Measurements from ENCODE around the gene ZNF606. TPM values are rescaled to one million over a fixed set of nuclear protein-coding genes. Genes with fewer than 3 reads are reported as not detected.

ZNF606 gene
- total RNA-seq, 2 donors from 2014 or later = 8.8 to 8.9 TPM

GRCh38 chr19:58001895-58002369 is 688 bp downstream of the ZNF606 start:
- peaks cover 20% of the 10 kb centered on the region for H3K9me3 Mint-ChIP-seq
- H3K4me3 Mint-ChIP-seq = peak overlapping the region; percentile 84
- H3K4me1 Mint-ChIP-seq (ENCODE audit: low read depth in 2 of 2) = peaks cover 27% of the 10 kb centered on the region in 2 donors

GRCh38 chr19:58000677-58001076 is 1.9 kb downstream of the ZNF606 start:
- DNase-seq (ENCODE audit: low spot score) = no peak
- no peak for ATAC-seq
- peaks cover 16% of the 10 kb centered on the region for H3K9me3 Mint-ChIP-seq
- peak overlapping the region; percentile 79 for H3K27ac Mint-ChIP-seq
- H3K27me3 Mint-ChIP-seq = no peaks in the 10 kb centered on the region
- H3K4me3 Mint-ChIP-seq = peak overlapping the region; percentile 84
- peaks cover 27% of the 10 kb centered on the region in 2 donors for H3K4me1 Mint-ChIP-seq (ENCODE audit: low read depth in 2 of 2)
- peaks cover 45% of the 10 kb centered on the region for H3K36me3 Mint-ChIP-seq

More at GRCh38 chr19:58001895-58002369, 688 bp downstream of the ZNF606 start:
- DNase-seq (ENCODE audit: low spot score) = no peak
- Mint-ChIP-seq H3K27me3 (no peaks in the 10 kb centered on the region), H3K36me3 (peaks cover 56% of the 10 kb centered on the region), H3K27ac (peak overlapping the region; percentile 79)
- peak; percentile 7 for ATAC-seq

- peaks cover 39% of the 10 kb centered on the region for H3K36me3 Mint-ChIP-seq
- H3K27ac Mint-ChIP-seq = no peak overlapping the region
- peaks cover 17% of the 10 kb centered on the region for H3K9me3 Mint-ChIP-seq
- no peak overlapping the region for H3K4me3 Mint-ChIP-seq
- ATAC-seq (no peak), DNase-seq (ENCODE audit: low spot score) (no peak)
- H3K27me3 Mint-ChIP-seq = no peaks in the 10 kb centered on the region
- H3K4me1 Mint-ChIP-seq (ENCODE audit: low read depth in 2 of 2) = peaks cover 0 to 2% of the 10 kb centered on the region in 2 donors
Measured at GRCh38 chr19:57992841-57993240, 9.8 kb downstream of the ZNF606 start.

GRCh38 chr19:57978586-57979289 is 23.9 kb downstream of the ZNF606 start:
- Mint-ChIP-seq H3K9me3 (peaks cover 44% of the 10 kb centered on the region), H3K27ac (no peak overlapping the region), H3K36me3 (peaks cover 96% of the 10 kb centered on the region), H3K4me3 (no peak overlapping the region), H3K27me3 (no peaks in the 10 kb centered on the region), H3K4me1 (ENCODE audit: low read depth in 2 of 2) (peaks cover 0 to 2% of the 10 kb centered on the region in 2 donors)
- no peak for DNase-seq (ENCODE audit: low spot score)
- no peak for ATAC-seq

GRCh38 chr19:57974434-57974833 is 28.2 kb downstream of the ZNF606 start, which contains the start of gene C19orf18:
TSS of gene C19orf18 (minus strand) at chr19:57974534. CDS start at chr19:57974432, 102 bp downstream.
- Mint-ChIP-seq H3K27ac (no peak within 1 kb of the TSS), H3K27me3 (no peaks in the 10 kb centered on the region), H3K4me3 (no peak within 1 kb of the TSS), H3K9me3 (peaks cover 34% of the 10 kb centered on the region), H3K36me3 (peaks cover 72% of the 10 kb centered on the region), H3K4me1 (ENCODE audit: low read depth in 2 of 2) (peaks cover 0 to 2% of the 10 kb centered on the region in 2 donors)
- DNase-seq (ENCODE audit: low spot score) (no peak), ATAC-seq (no peak)

- peaks cover 35% of the 10 kb centered on the region for H3K36me3 Mint-ChIP-seq
- H3K27me3 Mint-ChIP-seq = no peaks in the 10 kb centered on the region
- no peak overlapping the region for H3K4me3 Mint-ChIP-seq
- no peaks in the 10 kb centered on the region for H3K4me1 Mint-ChIP-seq (ENCODE audit: low read depth in 2 of 2)
- no peak overlapping the region for H3K27ac Mint-ChIP-seq
- ATAC-seq = no peak
- peaks cover 27% of the 10 kb centered on the region for H3K9me3 Mint-ChIP-seq
- no peak for DNase-seq (ENCODE audit: low spot score)
Measured at GRCh38 chr19:57964761-57965160, 37.9 kb downstream of the ZNF606 start.

GRCh38 chr19:57961785-57962184 is 40.8 kb downstream of the ZNF606 start:
- Mint-ChIP-seq H3K4me3 (no peak overlapping the region), H3K9me3 (peaks cover 19% of the 10 kb centered on the region), H3K27me3 (no peaks in the 10 kb centered on the region), H3K36me3 (peaks cover 34% of the 10 kb centered on the region), H3K27ac (no peak overlapping the region), H3K4me1 (ENCODE audit: low read depth in 2 of 2) (no peaks in the 10 kb centered on the region)
- ATAC-seq (no peak), DNase-seq (ENCODE audit: low spot score) (no peak)

- no peak overlapping the region for H3K27ac Mint-ChIP-seq
- no peaks in the 10 kb centered on the region for H3K4me1 Mint-ChIP-seq (ENCODE audit: low read depth in 2 of 2)
- H3K9me3 Mint-ChIP-seq = peaks cover 14% of the 10 kb centered on the region
Measured at GRCh38 chr19:57954996-57955395, 47.6 kb downstream of the ZNF606 start.

GRCh38 chr19:57949702-57950101 is 52.9 kb downstream of the ZNF606 start:
- ATAC-seq (no peak), DNase-seq (ENCODE audit: low spot score) (no peak)
- Mint-ChIP-seq H3K9me3 (peaks cover 18% of the 10 kb centered on the region), H3K4me3 (no peak overlapping the region), H3K27me3 (peaks cover 0 to 5% of the 10 kb centered on the region in 2 donors), H3K36me3 (peaks cover 33% of the 10 kb centered on the region), H3K27ac (no peak overlapping the region), H3K4me1 (ENCODE audit: low read depth in 2 of 2) (peaks cover 14 to 19% of the 10 kb centered on the region in 2 donors)

More at GRCh38 chr19:57954996-57955395, 47.6 kb downstream of the ZNF606 start:
- DNase-seq (ENCODE audit: low spot score) = no peak
- no peak for ATAC-seq
- Mint-ChIP-seq H3K36me3 (peaks cover 31% of the 10 kb centered on the region), H3K27me3 (peaks cover 0 to 5% of the 10 kb centered on the region in 2 donors), H3K4me3 (no peak overlapping the region)

- ATAC-seq (no peak), DNase-seq (ENCODE audit: low spot score) (no peak)
- Mint-ChIP-seq H3K36me3 (peaks cover 33% of the 10 kb centered on the region), H3K4me3 (no peak overlapping the region), H3K27ac (no peak overlapping the region), H3K27me3 (peaks cover 0 to 5% of the 10 kb centered on the region in 2 donors), H3K9me3 (peaks cover 14% of the 10 kb centered on the region), H3K4me1 (ENCODE audit: low read depth in 2 of 2) (peaks cover 14 to 19% of the 10 kb centered on the region in 2 donors)
Measured at GRCh38 chr19:57949296-57949695, 53.3 kb downstream of the ZNF606 start.

- H3K4me3 Mint-ChIP-seq = peak within 1 kb of the TSS; percentile 84
- peaks cover 14 to 24% of the 10 kb centered on the region in 2 donors for H3K4me1 Mint-ChIP-seq (ENCODE audit: low read depth in 2 of 2)
- peak; percentile 95 for DNase-seq (ENCODE audit: low spot score)
- peaks cover 0 to 5% of the 10 kb centered on the region in 2 donors for H3K27me3 Mint-ChIP-seq
- H3K36me3 Mint-ChIP-seq = peaks cover 41% of the 10 kb centered on the region
- peak; percentile 96 to 98 for ATAC-seq
- peaks cover 16% of the 10 kb centered on the region for H3K9me3 Mint-ChIP-seq
- peak within 1 kb of the TSS; percentile 54 to 87 for H3K27ac Mint-ChIP-seq
Measured at GRCh38 chr19:57947419-57948134, 55.0 kb downstream of the ZNF606 start, which contains the start of gene ZNF256. TSS of gene ZNF256 (minus strand) at chr19:57947706. CDS start at chr19:57947474, 232 bp downstream.

- H3K4me1 Mint-ChIP-seq (ENCODE audit: low read depth in 2 of 2) = peaks cover 14 to 27% of the 10 kb centered on the region in 2 donors
- H3K27me3 Mint-ChIP-seq = peaks cover 0 to 5% of the 10 kb centered on the region in 2 donors
- DNase-seq (ENCODE audit: low spot score) (no peak), ATAC-seq (no peak)
- peak overlapping the region; percentile 54 to 87 for H3K27ac Mint-ChIP-seq
- H3K36me3 Mint-ChIP-seq = peaks cover 46% of the 10 kb centered on the region
- peak overlapping the region; percentile 84 for H3K4me3 Mint-ChIP-seq
- peaks cover 18% of the 10 kb centered on the region for H3K9me3 Mint-ChIP-seq
Measured at GRCh38 chr19:57947088-57947418, 55.6 kb downstream of the ZNF606 start.

GRCh38 chr19:57946316-57946715 is 56.3 kb downstream of the ZNF606 start:
- Mint-ChIP-seq H3K4me3 (peak overlapping the region; percentile 84), H3K9me3 (peaks cover 25% of the 10 kb centered on the region), H3K36me3 (peaks cover 51% of the 10 kb centered on the region), H3K27me3 (peaks cover 0 to 4% of the 10 kb centered on the region in 2 donors), H3K27ac (peak overlapping the region in 1 of 2 donors; percentile 4), H3K4me1 (ENCODE audit: low read depth in 2 of 2) (peaks cover 14 to 27% of the 10 kb centered on the region in 2 donors)
- no peak for ATAC-seq
- no peak for DNase-seq (ENCODE audit: low spot score)

- H3K9me3 Mint-ChIP-seq = peaks cover 32% of the 10 kb centered on the region
- peaks cover 67% of the 10 kb centered on the region for H3K36me3 Mint-ChIP-seq
Measured at GRCh38 chr19:57941593-57941992, 61.0 kb downstream of the ZNF606 start.

More at GRCh38 chr19:57941593-57941992, 61.0 kb downstream of the ZNF606 start:
- Mint-ChIP-seq H3K4me1 (ENCODE audit: low read depth in 2 of 2) (peaks cover 11 to 19% of the 10 kb centered on the region in 2 donors), H3K27ac (no peak overlapping the region), H3K27me3 (no peaks in the 10 kb centered on the region), H3K4me3 (no peak overlapping the region)
- DNase-seq (ENCODE audit: low spot score) (no peak), ATAC-seq (no peak)

Measured in natural killer cell treated with Interleukin-12 subunit alpha and Interleukin-12 subunit beta and Interleukin-15 and Interleukin-18, amount 100 ng/mL, for 72 hours (primary cell).